Activated CD8-positive, alpha-beta T cell treated with anti-CD3 and anti-CD28 coated beads for 36 hours (primary cell): ENCODE results near the gene MAP7D1. TPM values are rescaled to one million over a fixed set of nuclear protein-coding genes. Genes with fewer than 3 reads are reported as not detected.

Experiments used
- ATAC-seq: fragments of 200-7000 bp; cut with Tn5 transposase; one replicate; pipeline ENCODE4 v1.10.0; 2021; ENCODE audit warnings: mild to moderate bottlenecking, moderate library complexity
- CTCF ChIA-PET: fragments of 350-600 bp; sonication (Branson Sonifier 250); formaldehyde crosslinking; loops from one replicate; lab custom pipeline; 2021; ENCODE audit warnings: antibody characterized with exemption; lab: Charles Lee
- POLR2A ChIA-PET: fragments of 350-600 bp; sonication (Branson Sonifier 250); formaldehyde crosslinking; loops from one replicate; lab custom pipeline; 2021; ENCODE audit warnings: antibody characterized with exemption; lab: Charles Lee
- DNase-seq: peaks from one replicate; pipeline ENCODE4 v3.0.0-alpha.2; 2020
- H3K27ac Mint-ChIP-seq: one replicate; pipeline ENCODE4 v1.8.0; 2021; ENCODE audit warnings: mild to moderate bottlenecking, mixed read lengths
- H3K27me3 Mint-ChIP-seq: one replicate; pipeline ENCODE4 v1.8.0; 2021; ENCODE audit warnings: mixed read lengths
- H3K36me3 Mint-ChIP-seq: one replicate; pipeline ENCODE4 v1.8.0; 2021; ENCODE audit warnings: low read depth, mixed read lengths
- H3K4me1 Mint-ChIP-seq: one replicate; pipeline ENCODE4 v1.8.0; 2021; ENCODE audit warnings: low read depth, mixed read lengths
- H3K4me3 Mint-ChIP-seq: one replicate; pipeline ENCODE4 v1.8.0; 2021; ENCODE audit warnings: mild to moderate bottlenecking, moderate library complexity, mixed read lengths
- H3K9me3 Mint-ChIP-seq: one replicate; pipeline ENCODE4 v1.8.0; 2021; ENCODE audit warnings: mixed read lengths
- intact Hi-C: fragments of 100-400 bp; cut with micrococcal nuclease; formaldehyde crosslinking; loops from one replicate; pipeline ENCODE4 v1.10.0; 2022
- total RNA-seq, 2 experiments: library from RNA; stranded (reverse); gene quantifications; one replicate each; pipeline ENCODE4 v1.2.3, GENCODE V29; 2021
- TF ChIP-seq, protein P1 (sequence below): fragments of 200-600 bp; IDR thresholded peaks from one replicate; pipeline ENCODE4 v1.8.0; 2022; ENCODE audit warnings: antibody characterized with exemption, mild to moderate bottlenecking

The MAP7D1 gene
- total RNA-seq, 2 experiments from 2014 or later = 125 to 129 TPM

DNA sequence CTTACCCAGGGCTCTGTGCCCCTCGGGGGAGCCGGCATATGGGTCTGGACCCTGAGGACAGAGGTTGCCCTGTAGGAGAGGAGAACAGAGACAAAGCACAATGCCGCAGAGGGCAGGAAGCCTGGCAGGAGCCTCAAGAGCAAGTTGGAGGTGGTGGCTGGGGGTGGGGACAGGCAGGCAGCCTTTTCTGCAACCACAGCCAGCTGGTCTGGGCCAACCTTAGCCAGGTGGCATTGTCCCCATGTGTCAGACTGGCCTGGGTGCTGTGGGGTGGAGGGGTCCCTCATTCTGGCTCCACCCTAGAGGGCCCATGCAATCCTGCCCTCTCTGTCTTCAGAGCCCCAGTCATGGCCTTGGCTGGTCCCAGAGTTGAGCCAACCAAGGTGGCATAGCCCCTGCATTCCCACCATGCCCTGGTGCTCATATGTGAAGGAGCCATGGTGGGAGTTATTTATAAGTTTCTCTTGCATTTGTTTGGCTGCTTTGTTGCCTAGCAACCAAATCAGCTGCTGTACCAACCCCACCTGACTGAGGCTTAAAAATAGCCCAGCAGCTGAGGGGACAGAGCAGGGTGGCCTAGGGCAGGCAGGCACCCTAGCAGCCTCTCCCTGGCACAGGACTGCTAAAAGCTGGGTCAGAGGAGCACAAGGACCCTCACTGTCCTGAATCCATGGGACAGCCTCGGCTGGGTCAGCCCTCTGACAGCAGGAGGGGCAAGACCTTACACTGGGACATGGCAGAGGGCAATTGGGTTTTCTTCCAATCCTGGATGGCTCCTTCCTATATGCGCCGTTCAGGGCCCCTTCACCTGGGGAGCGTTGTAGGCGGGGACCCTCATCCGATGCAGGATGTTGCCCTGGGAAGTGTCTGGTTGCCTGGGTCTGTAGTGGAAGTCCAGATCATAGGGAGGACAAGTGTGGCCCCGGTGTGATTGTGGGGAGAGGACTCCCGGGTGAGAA lies 19.5 kb downstream of the MAP7D1 start:
- H3K4me1 Mint-ChIP-seq = peaks cover 3% of the 10 kb centered on the region
- H3K36me3 Mint-ChIP-seq = peaks cover 45% of the 10 kb centered on the region
- H3K27me3 Mint-ChIP-seq = no peaks in the 10 kb centered on the region
- DNase-seq = no peak
- H3K27ac Mint-ChIP-seq = peak overlapping the region; percentile 11
- TF ChIP-seq, protein P1, sequence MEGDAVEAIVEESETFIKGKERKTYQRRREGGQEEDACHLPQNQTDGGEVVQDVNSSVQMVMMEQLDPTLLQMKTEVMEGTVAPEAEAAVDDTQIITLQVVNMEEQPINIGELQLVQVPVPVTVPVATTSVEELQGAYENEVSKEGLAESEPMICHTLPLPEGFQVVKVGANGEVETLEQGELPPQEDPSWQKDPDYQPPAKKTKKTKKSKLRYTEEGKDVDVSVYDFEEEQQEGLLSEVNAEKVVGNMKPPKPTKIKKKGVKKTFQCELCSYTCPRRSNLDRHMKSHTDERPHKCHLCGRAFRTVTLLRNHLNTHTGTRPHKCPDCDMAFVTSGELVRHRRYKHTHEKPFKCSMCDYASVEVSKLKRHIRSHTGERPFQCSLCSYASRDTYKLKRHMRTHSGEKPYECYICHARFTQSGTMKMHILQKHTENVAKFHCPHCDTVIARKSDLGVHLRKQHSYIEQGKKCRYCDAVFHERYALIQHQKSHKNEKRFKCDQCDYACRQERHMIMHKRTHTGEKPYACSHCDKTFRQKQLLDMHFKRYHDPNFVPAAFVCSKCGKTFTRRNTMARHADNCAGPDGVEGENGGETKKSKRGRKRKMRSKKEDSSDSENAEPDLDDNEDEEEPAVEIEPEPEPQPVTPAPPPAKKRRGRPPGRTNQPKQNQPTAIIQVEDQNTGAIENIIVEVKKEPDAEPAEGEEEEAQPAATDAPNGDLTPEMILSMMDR = no peak
- intact Hi-C loops = no loop called here
- ChIA-PET CTCF (interaction anchor here (1.7 kb wide), 1 partner anchor 9 kb away, joined by 4 read pairs; no protein-coding TSS in a partner anchor), POLR2A (interaction anchor here (2.6 kb wide), 1 partner anchor 26 kb away, joined by 6 read pairs; the partner anchor contains the start of gene TRAPPC3)
- ATAC-seq = no peak
- no peak overlapping the region for H3K4me3 Mint-ChIP-seq
- H3K9me3 Mint-ChIP-seq = no peaks in the 10 kb centered on the region

DNA sequence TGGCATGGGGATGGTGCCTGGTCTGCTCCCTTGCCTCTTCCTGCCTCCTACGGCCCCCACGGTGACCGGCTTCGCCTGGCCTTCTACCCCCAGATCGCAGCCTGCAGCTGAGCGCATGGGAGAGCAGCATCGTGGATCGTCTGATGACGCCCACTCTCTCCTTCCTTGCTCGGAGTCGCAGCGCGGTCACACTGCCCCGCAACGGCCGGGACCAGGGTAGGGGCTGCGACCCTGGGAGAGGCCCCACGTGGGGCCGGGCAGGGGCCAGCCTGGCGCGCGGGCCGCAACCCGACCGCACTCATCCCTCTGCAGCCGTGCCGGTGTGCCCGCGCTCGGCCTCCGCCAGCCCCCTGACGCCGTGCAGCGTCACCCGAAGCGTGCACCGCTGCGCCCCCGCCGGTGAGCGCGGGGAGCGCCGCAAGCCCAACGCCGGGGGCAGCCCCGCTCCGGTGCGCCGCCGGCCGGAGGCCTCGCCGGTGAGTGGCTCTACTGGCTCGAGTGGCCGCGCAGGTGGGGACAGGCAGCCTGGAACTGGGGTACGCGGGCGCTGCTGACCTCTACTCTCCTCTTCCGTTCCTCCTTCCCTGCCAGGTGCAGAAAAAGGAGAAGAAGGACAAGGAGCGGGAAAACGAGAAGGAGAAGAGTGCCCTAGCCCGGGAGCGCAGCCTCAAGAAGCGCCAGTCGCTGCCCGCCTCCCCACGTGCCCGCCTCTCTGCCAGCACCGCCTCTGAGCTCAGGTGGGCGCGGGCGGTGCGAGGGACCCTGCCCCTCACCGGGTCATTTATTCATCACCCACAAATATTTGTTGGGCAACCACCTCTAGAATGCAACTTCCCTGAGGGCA lies 20.4 kb downstream of the MAP7D1 start:
- no peak overlapping the region for H3K4me3 Mint-ChIP-seq
- H3K9me3 Mint-ChIP-seq = no peaks in the 10 kb centered on the region
- ChIA-PET POLR2A (interaction anchor here (2.6 kb wide), 1 partner anchor 27 kb away, joined by 6 read pairs; the partner anchor contains the start of gene TRAPPC3), CTCF (interaction anchor here (1.4 to 1.7 kb wide), 2 partner anchors 8 to 13 kb away, joined by 4 read pairs; no protein-coding TSS in a partner anchor)
- TF ChIP-seq, protein P1 = no peak
- H3K27me3 Mint-ChIP-seq = no peaks in the 10 kb centered on the region
- ATAC-seq = no peak
- no peak for DNase-seq
- intact Hi-C loops = no loop called here
- H3K4me1 Mint-ChIP-seq = peaks cover 3% of the 10 kb centered on the region
- H3K36me3 Mint-ChIP-seq = peaks cover 47% of the 10 kb centered on the region
- no peak overlapping the region for H3K27ac Mint-ChIP-seq

DNA sequence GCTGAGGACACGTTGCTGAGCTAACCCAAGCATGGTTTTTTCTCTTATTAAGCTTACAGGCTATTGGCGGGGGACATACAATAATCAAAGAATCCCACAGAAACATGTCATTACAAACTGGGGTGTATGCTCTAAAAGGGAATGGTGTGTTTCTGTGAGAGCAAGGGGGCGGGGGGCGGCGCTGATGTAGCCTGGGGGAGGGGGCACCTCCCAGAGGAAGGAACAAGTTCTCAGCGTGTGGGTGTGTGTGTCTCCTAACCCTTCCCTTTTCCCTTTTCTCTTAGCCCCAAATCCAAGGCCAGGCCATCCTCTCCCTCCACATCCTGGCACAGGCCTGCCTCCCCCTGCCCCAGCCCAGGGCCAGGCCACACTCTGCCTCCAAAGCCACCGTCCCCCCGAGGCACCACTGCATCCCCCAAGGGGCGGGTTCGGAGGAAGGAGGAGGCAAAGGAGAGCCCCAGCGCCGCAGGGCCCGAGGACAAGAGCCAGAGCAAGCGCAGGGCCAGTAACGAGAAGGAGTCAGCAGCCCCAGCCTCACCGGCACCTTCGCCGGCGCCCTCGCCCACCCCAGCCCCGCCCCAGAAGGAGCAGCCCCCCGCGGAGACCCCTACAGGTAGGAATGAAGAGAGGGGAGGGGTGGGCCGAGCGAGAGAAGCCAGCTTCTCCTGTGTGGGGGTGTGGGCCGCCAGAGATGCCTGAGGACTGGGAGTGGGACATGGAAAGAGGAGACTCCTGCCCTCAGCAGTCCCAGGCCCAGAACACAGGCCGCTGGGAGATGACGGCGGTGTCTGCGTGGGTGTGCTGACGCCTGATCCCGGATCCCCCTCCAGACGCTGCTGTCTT lies 21.9 kb downstream of the MAP7D1 start:
- intact Hi-C loops = no loop called here
- ChIA-PET POLR2A (interaction anchor here (0.9 to 1.0 kb wide), 2 partner anchors 10 to 43 kb away, joined by 3 read pairs; no protein-coding TSS in a partner anchor), CTCF (interaction anchor here (1.0 to 1.4 kb wide), 2 partner anchors 11 to 108 kb away, joined by 3 to 4 read pairs; no protein-coding TSS in a partner anchor)
- H3K27me3 Mint-ChIP-seq = no peaks in the 10 kb centered on the region
- peaks cover 42% of the 10 kb centered on the region for H3K36me3 Mint-ChIP-seq
- no peaks in the 10 kb centered on the region for H3K9me3 Mint-ChIP-seq
- DNase-seq (no peak), ATAC-seq (no peak)
- no peak overlapping the region for H3K27ac Mint-ChIP-seq
- TF ChIP-seq, protein P1 = no peak
- H3K4me3 Mint-ChIP-seq = no peak overlapping the region
- no peaks in the 10 kb centered on the region for H3K4me1 Mint-ChIP-seq

DNA sequence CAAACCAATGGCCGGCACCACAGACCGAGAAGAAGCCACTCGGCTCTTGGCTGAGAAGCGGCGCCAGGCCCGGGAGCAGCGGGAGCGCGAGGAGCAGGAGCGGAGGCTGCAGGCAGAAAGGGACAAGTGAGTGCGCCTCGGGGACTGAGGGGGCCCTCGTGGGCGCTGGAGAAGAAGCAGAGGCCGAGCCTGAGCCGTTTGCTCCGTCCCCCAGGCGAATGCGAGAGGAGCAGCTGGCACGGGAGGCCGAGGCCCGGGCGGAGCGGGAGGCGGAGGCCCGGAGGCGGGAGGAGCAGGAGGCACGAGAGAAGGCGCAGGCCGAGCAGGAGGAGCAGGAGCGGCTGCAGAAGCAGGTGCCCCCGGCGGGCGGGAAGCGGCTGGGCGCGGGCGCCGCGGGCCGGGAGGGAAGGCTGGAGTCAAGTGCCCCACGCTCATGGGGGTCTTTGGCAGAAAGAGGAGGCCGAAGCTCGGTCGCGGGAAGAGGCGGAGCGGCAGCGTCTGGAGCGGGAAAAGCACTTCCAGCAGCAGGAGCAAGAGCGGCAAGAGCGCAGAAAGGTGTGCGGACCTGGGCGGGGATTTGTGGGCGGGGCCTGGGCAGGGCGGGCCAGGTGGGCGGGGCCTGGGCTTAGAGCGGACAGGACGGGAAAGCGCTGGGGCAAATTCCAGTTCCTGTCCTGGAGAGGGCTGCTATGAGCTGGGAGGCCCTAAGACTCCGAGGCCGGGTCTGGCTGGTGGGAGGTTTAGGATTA lies 22.7 kb downstream of the MAP7D1 start:
- POLR2A ChIA-PET = interaction anchor here (1.5 to 1.6 kb wide), 2 partner anchors 11 to 18 kb away, joined by 3 to 4 read pairs; no protein-coding TSS in a partner anchor

More for the DNA sequence above, 22.7 kb downstream of the MAP7D1 start:
- Mint-ChIP-seq H3K27ac (no peak overlapping the region), H3K4me3 (no peak overlapping the region), H3K9me3 (no peaks in the 10 kb centered on the region), H3K36me3 (peaks cover 36% of the 10 kb centered on the region), H3K27me3 (no peaks in the 10 kb centered on the region), H3K4me1 (no peaks in the 10 kb centered on the region)
- intact Hi-C loops = no loop called here
- DNase-seq (no peak), ATAC-seq (no peak)
- CTCF ChIA-PET = interaction anchor here (1.3 kb wide), 1 partner anchor 9 kb away, joined by 3 read pairs; no protein-coding TSS in a partner anchor
- TF ChIP-seq, protein P1 = no peak
